Neural progenitor cell (in vitro differentiated cells): ENCODE results near the gene IDI1. TPM values are rescaled to one million over a fixed set of nuclear protein-coding genes. Genes with fewer than 3 reads are reported as not detected.

Experiments used
- DNase-seq: peaks from one replicate; pipeline ENCODE4 v3.0.0-alpha.2; 2016; ENCODE audit warnings: low spot score
- H2AFZ ChIP-seq: fragments of 200-600 bp; sonication (generic); replicated peaks from 2 replicates; pipeline ENCODE4 v1.6.1; 2016; ENCODE audit warnings: antibody characterized with exemption
- H3F3A ChIP-seq: fragments of 200-600 bp; sonication (generic); 2 replicates; pipeline ENCODE4 v1.6.1; 2016; ENCODE audit warnings: antibody characterized with exemption, low read depth
- H3K27ac ChIP-seq: fragments of 200-600 bp; sonication (generic); 2 replicates; pipeline ENCODE4 v1.5.1; 2016; ENCODE audit warnings: mild to moderate bottlenecking
- H3K27me3 ChIP-seq: fragments of 200-600 bp; sonication (generic); 2 replicates; pipeline ENCODE4 v1.6.1; 2016; ENCODE audit warnings: mild to moderate bottlenecking, moderate library complexity
- H3K36me3 ChIP-seq: fragments of 200-600 bp; sonication (generic); 2 replicates; pipeline ENCODE4 v1.5.1; 2016
- H3K4me1 ChIP-seq: fragments of 200-600 bp; sonication (generic); 2 replicates; pipeline ENCODE4 v1.6.1; 2016; ENCODE audit warnings: mixed run types
- H3K4me2 ChIP-seq: fragments of 200-600 bp; sonication (generic); 2 replicates; pipeline ENCODE4 v1.6.1; 2016
- H3K4me3 ChIP-seq: fragments of 200-600 bp; sonication (generic); 2 replicates; pipeline ENCODE4 v1.5.1; 2016
- H3K79me2 ChIP-seq: fragments of 200-600 bp; sonication (generic); 2 replicates; pipeline ENCODE4 v1.6.1; 2016; ENCODE audit warnings: low read depth
- H3K9ac ChIP-seq: fragments of 200-600 bp; sonication (generic); 2 replicates; pipeline ENCODE4 v1.6.1; 2016
- H3K9me3 ChIP-seq: fragments of 200-600 bp; sonication (generic); 2 replicates; pipeline ENCODE4 v1.5.1; 2016; ENCODE audit warnings: low read depth
- H4K20me1 ChIP-seq: fragments of 200-600 bp; sonication (generic); 2 replicates; pipeline ENCODE4 v1.6.1; 2016; ENCODE audit warnings: low read depth
- H3K27ac Mint-ChIP-seq: 3 replicates; pipeline ENCODE4 v1.8.0; 2021; ENCODE audit warnings: mixed read lengths
- H3K27me3 Mint-ChIP-seq: 2 replicates; pipeline ENCODE4 v1.8.0; 2022; ENCODE audit warnings: low read depth, mild to moderate bottlenecking, inconsistent platforms, moderate library complexity, mixed read lengths; ENCODE audit not compliant: insufficient read depth
- H3K36me3 Mint-ChIP-seq: 3 replicates; pipeline ENCODE4 v1.8.0; 2021; ENCODE audit warnings: mixed read lengths
- H3K4me1 Mint-ChIP-seq: 3 replicates; pipeline ENCODE4 v1.8.0; 2021; ENCODE audit warnings: mixed read lengths
- H3K4me3 Mint-ChIP-seq: 3 replicates; pipeline ENCODE4 v1.8.0; 2021; ENCODE audit warnings: mild to moderate bottlenecking, moderate library complexity, mixed read lengths
- H3K9me3 Mint-ChIP-seq: 3 replicates; pipeline ENCODE4 v1.8.0; 2020; ENCODE audit warnings: mixed read lengths
- CTCF ChIP-seq: fragments of 200-600 bp; sonication (generic); IDR thresholded peaks from 2 replicates; pipeline ENCODE4 v1.5.1; 2017; ENCODE audit warnings: antibody characterized with exemption, mild to moderate bottlenecking
- EZH2 ChIP-seq: fragments of 200-600 bp; sonication (generic); IDR thresholded peaks from 2 replicates; pipeline ENCODE4 v1.6.1; 2017; ENCODE audit warnings: antibody characterized with exemption, mild to moderate bottlenecking, moderate library complexity
- EZH2phosphoT487 ChIP-seq: fragments of 200-600 bp; sonication (generic); IDR thresholded peaks from 2 replicates; pipeline ENCODE4 v1.6.1; 2017; ENCODE audit warnings: antibody characterized with exemption
- total RNA-seq: library from RNA; depleted of rRNA; stranded (reverse); fragments of >200 nt; gene quantifications from 2 replicates; pipeline ENCODE4 v1.2.3, GENCODE V29; 2015; ENCODE audit warnings: low replicate concordance

The IDI1 gene
- total RNA-seq, 1 donor from 2014 or later = 168 TPM

DNA sequence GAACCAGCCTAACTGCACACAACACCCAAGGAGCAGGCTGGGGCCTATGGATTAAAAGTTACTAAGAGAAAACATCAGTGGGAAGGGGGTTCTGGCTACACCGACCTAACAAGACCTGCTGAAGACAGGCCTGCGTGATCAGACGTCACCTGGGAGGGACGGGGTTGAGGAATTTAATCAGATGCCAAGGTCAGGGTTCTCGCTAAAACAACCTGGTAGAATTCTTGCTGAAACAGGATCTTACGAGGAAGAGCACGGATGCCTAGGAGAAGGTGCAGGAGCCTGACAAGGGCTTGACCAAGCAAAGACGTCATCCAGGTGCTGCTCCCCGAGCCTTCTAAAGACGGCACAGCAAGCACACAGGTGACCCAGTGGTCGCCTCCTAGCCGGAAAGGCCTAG is 24.8 kb downstream of the IDI1 start:
- H3K4me3 Mint-ChIP-seq = no peak overlapping the region
- peaks cover 5% of the 10 kb centered on the region for H3K27me3 Mint-ChIP-seq
- no peak overlapping the region for H3K27ac ChIP-seq
- no peaks in the 10 kb centered on the region for H3K9me3 Mint-ChIP-seq
- no peak for TF ChIP-seq EZH2phosphoT487
- TF ChIP-seq EZH2 = no peak
- TF ChIP-seq CTCF = no peak
- H3K4me1 ChIP-seq = no peaks in the 10 kb centered on the region
- no peak for DNase-seq
- H3K9ac ChIP-seq = no peak overlapping the region
- H3K9me3 ChIP-seq = no peaks in the 10 kb centered on the region
- H3K27ac Mint-ChIP-seq = no peak overlapping the region
- peaks cover 6% of the 10 kb centered on the region for H3F3A ChIP-seq
- H3K79me2 ChIP-seq = no peaks in the 10 kb centered on the region
- H3K27me3 ChIP-seq = no peaks in the 10 kb centered on the region
- no peaks in the 10 kb centered on the region for H4K20me1 ChIP-seq
- H3K4me1 Mint-ChIP-seq = no peaks in the 10 kb centered on the region
- no peak overlapping the region for H2AFZ ChIP-seq
- no peaks in the 10 kb centered on the region for H3K36me3 ChIP-seq
- H3K4me3 ChIP-seq = no peak overlapping the region
- H3K4me2 ChIP-seq = no peak overlapping the region
- peaks cover 6% of the 10 kb centered on the region for H3K36me3 Mint-ChIP-seq

DNA sequence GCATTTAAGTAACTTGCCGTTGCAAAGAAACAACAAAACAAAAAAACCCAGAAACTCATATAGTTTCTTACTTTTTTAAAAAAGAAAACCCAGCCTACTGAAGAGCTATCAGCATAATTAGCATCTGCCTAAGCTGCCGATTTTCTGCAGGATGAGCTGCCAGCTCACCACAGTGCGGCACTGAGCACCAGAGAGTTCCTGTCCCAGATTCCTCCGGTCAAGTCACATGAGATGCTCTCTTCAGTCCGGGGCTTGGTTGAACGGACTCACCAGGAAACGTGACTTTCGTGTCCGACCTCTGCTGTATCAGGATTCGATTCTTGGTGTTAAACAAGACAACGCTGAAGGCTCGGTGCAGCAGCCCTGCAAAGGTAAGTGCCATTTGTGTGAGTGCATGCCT is 26.5 kb downstream of the IDI1 start:
- no peak overlapping the region for H3K27ac Mint-ChIP-seq
- Histone ChIP-seq H3K36me3 (peaks cover 2% of the 10 kb centered on the region), H3K27me3 (no peaks in the 10 kb centered on the region), H3K9me3 (no peaks in the 10 kb centered on the region), H3F3A (peaks cover 10% of the 10 kb centered on the region), H3K79me2 (no peaks in the 10 kb centered on the region), H3K4me1 (no peaks in the 10 kb centered on the region), H3K4me3 (no peak overlapping the region), H3K4me2 (no peak overlapping the region), H2AFZ (no peak overlapping the region), H3K27ac (no peak overlapping the region), H4K20me1 (peaks cover 2% of the 10 kb centered on the region), H3K9ac (no peak overlapping the region)
- H3K4me1 Mint-ChIP-seq = no peaks in the 10 kb centered on the region
- no peak for DNase-seq
- H3K27me3 Mint-ChIP-seq = peaks cover 5% of the 10 kb centered on the region
- peaks cover 14% of the 10 kb centered on the region for H3K36me3 Mint-ChIP-seq
- no peak for TF ChIP-seq EZH2
- no peak for TF ChIP-seq EZH2phosphoT487
- no peak for TF ChIP-seq CTCF
- no peaks in the 10 kb centered on the region for H3K9me3 Mint-ChIP-seq
- no peak overlapping the region for H3K4me3 Mint-ChIP-seq

- Mint-ChIP-seq H3K4me3 (no peak overlapping the region), H3K4me1 (no peaks in the 10 kb centered on the region), H3K27me3 (peaks cover 5% of the 10 kb centered on the region), H3K27ac (no peak overlapping the region), H3K9me3 (no peaks in the 10 kb centered on the region), H3K36me3 (peaks cover 18% of the 10 kb centered on the region)
- no peaks in the 10 kb centered on the region for H3K27me3 ChIP-seq
- H3K27ac ChIP-seq = no peak overlapping the region
- peaks cover 2% of the 10 kb centered on the region for H4K20me1 ChIP-seq
- no peak overlapping the region for H3K4me2 ChIP-seq
- no peak overlapping the region for H3K9ac ChIP-seq
- H2AFZ ChIP-seq = no peak overlapping the region
- peaks cover 5% of the 10 kb centered on the region for H3K36me3 ChIP-seq
- no peaks in the 10 kb centered on the region for H3K9me3 ChIP-seq
- TF ChIP-seq EZH2 (no peak), CTCF (no peak), EZH2phosphoT487 (no peak)
- no peak for DNase-seq
- H3K4me3 ChIP-seq = no peak overlapping the region
- peaks cover 10% of the 10 kb centered on the region for H3F3A ChIP-seq
- no peaks in the 10 kb centered on the region for H3K79me2 ChIP-seq
- no peaks in the 10 kb centered on the region for H3K4me1 ChIP-seq
These were observed 28.0 kb downstream of the IDI1 start for GRCh38 chr10:1020958-1021357.

DNA sequence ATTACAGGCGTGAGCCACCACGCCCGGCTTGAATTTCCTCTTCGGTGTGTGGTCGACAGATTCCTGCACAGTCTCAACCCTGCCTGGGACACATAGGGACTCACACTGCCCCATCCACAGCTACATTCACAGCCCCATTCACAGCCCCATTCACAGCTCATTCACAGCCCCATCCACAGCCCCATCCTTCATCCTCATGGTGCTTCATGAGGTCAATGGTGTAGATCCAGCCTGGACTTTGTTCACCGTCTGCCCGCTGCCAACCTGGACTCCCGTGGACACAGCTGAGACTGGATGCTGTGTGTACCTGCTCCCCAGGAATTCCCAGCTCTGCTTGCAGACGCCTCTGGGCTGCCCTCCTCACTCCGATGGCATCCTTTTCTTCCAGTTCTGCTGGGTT is 28.5 kb downstream of the IDI1 start:
- H3K27me3 Mint-ChIP-seq = peaks cover 5% of the 10 kb centered on the region
- Histone ChIP-seq H2AFZ (no peak overlapping the region), H3K4me1 (no peaks in the 10 kb centered on the region), H3K9me3 (no peaks in the 10 kb centered on the region), H3K4me2 (no peak overlapping the region), H3K27ac (no peak overlapping the region), H3F3A (peaks cover 10% of the 10 kb centered on the region), H4K20me1 (peaks cover 2% of the 10 kb centered on the region), H3K4me3 (no peak overlapping the region), H3K36me3 (peaks cover 5% of the 10 kb centered on the region), H3K79me2 (no peaks in the 10 kb centered on the region), H3K27me3 (no peaks in the 10 kb centered on the region), H3K9ac (no peak overlapping the region)
- H3K36me3 Mint-ChIP-seq = peaks cover 22% of the 10 kb centered on the region
- TF ChIP-seq EZH2 (no peak), CTCF (no peak), EZH2phosphoT487 (no peak)
- H3K4me1 Mint-ChIP-seq = no peaks in the 10 kb centered on the region
- H3K4me3 Mint-ChIP-seq = no peak overlapping the region
- H3K9me3 Mint-ChIP-seq = no peaks in the 10 kb centered on the region
- no peak overlapping the region for H3K27ac Mint-ChIP-seq
- DNase-seq = no peak
